Tracheal epithelial cell (primary cell): Measurements from ENCODE around the gene SLC12A9. TPM values are rescaled to one million over a fixed set of nuclear protein-coding genes. Genes with fewer than 3 reads are reported as not detected.

Experiments used
- total RNA-seq: library from RNA; depleted of rRNA; stranded (reverse); fragments of >200 nt; gene quantifications from 2 replicates; pipeline ENCODE4 v1.2.1, GENCODE V29; 2014

The SLC12A9 gene
- total RNA-seq: 17.9 and 18.3 TPM in 2 replicates

GRCh38 chr7:100852048-100852872 is at the start of gene SLC12A9:
Gene SLC12A9 (plus strand): TSS chr7:100852713. CDS start chr7:100854198, 1,485 bp downstream.

GRCh38 chr7:100827330-100828226 is 24.9 kb upstream of the SLC12A9 start, which contains the start of gene EPHB4:
Gene EPHB4 (minus strand): TSS chr7:100827523. CDS start chr7:100827030, 493 bp downstream.

GRCh38 chr7:100867040-100867775 is 14.7 kb downstream of the SLC12A9 start, which contains the start of gene TRIP6:
Gene TRIP6 (plus strand): TSS chr7:100867387. CDS start chr7:100867498, 111 bp downstream.

GRCh38 chr7:100874577-100875355 is 22.3 kb downstream of the SLC12A9 start, which contains the start of gene SRRT:
Gene SRRT (plus strand): TSS chr7:100875103. CDS start chr7:100875591, 488 bp downstream.

GRCh38 chr7:100888988-100889750 is 36.7 kb downstream of the SLC12A9 start, which contains the start of gene UFSP1:
Gene UFSP1 (minus strand): TSS chr7:100889715. CDS start chr7:100889271, 444 bp downstream.

GRCh38 chr7:100895701-100895955 is 43.1 kb downstream of the SLC12A9 start, which contains the start of gene ACHE:
Gene ACHE (minus strand): TSS chr7:100895888. CDS start chr7:100894232, 1,656 bp downstream.

Other genes with a start within 250 kb of the SLC12A9 start
- 3.6 and 3.9 TPM in 2 replicates for gene MOSPD3, start 240.2 kb upstream of the SLC12A9 start, total RNA-seq
- gene TFR2, start 211.2 kb upstream of the SLC12A9 start, total RNA-seq: 0.72 and 1.3 TPM in 2 replicates
- gene ACTL6B, start 196.3 kb upstream of the SLC12A9 start, total RNA-seq: not detected in 2 replicates
- gene GNB2, start 179.0 kb upstream of the SLC12A9 start, total RNA-seq: 99.3 and 110 TPM in 2 replicates
- 12.3 and 15.1 TPM in 2 replicates for gene GIGYF1, start 158.5 kb upstream of the SLC12A9 start, total RNA-seq
- 40.7 and 63.1 TPM in 2 replicates for gene POP7, start 146.6 kb upstream of the SLC12A9 start, total RNA-seq
- gene EPO, start 132.2 kb upstream of the SLC12A9 start, total RNA-seq: not detected in 2 replicates
- gene ZAN, start 119.1 kb upstream of the SLC12A9 start, total RNA-seq: not detected in 2 replicates
- 129 and 175 TPM in 2 replicates for gene EPHB4, start 25.2 kb upstream of the SLC12A9 start, total RNA-seq
- gene TRIP6, start 14.7 kb downstream of the SLC12A9 start, total RNA-seq: 69.6 and 75.5 TPM in 2 replicates
- gene SRRT, start 22.4 kb downstream of the SLC12A9 start, total RNA-seq: 22.0 and 30.8 TPM in 2 replicates
- 8.3 and 14.7 TPM in 2 replicates for gene UFSP1, start 37.0 kb downstream of the SLC12A9 start, total RNA-seq
- gene ACHE, start 43.2 kb downstream of the SLC12A9 start, total RNA-seq: 0.24 TPM in 1 of 2 replicates, not detected in the other
- gene MUC3A, start 96.8 kb downstream of the SLC12A9 start, total RNA-seq: not detected in 2 replicates
- not detected in 2 replicates for gene MUC12, start 116.9 kb downstream of the SLC12A9 start, total RNA-seq
- gene MUC17, start 167.4 kb downstream of the SLC12A9 start, total RNA-seq: not detected in 2 replicates
- gene TRIM56, start 232.8 kb downstream of the SLC12A9 start, total RNA-seq: 8.2 and 9.6 TPM in 2 replicates